Measurements from ENCODE around the gene STK32C. TPM values are rescaled to one million over a fixed set of nuclear protein-coding genes. Genes with fewer than 3 reads are reported as not detected.

Gene STK32C
- total RNA-seq, 4 donors from 2014 or later: 5.0 to 8.9 (median 8.1) TPM

DNA sequence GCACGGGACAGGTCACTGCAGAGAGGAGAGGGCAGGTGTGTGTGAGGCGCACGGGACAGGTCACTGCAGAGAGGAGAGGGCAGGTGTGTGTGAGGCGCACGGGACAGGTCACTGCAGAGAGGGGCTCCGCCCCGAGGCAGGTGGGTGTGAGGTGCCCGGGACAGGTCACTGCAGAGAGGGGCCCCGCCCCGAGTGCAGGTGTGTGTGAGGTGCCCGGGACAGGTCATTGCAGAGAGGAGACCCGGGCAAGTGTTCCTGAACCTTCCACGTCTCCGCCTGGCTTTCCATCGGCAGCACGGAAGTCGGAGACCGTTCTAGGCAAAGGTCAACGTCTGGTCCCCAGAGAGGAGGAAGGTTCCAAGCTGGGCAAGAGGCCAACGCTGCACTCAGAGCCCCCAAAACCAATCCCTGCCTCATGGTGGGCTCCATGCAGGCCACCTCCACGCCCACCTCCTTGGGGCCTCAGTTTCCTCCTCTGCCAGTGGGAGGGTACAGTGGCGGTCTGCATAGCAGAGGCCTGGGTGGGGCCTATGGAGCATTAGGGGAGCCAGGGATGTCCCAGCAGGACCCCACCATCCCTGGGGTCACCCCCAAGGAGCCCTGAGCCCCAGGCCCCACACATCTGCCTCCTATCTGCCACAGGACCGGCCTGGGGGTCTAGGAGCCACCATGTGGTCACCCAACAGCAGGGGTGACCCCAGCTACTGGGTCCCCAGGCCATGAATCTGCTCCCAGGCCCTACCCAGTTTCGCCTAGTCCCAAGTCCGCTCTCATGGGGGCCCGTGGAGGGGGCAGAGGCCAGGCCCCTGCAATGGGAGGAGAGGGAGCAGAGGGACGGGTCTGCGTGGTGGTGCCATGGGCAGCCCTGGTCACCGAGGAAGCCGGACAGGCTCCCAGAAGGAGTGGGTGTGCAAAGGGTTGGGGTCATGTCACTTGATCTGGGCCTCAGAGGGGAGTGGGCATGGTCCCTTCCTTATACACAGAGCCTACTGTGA is 57.0 kb downstream of the STK32C start:
- DNase-seq (ENCODE audit: low spot score) (no peak), ATAC-seq (ENCODE audit: low FRiP score) (no peak)
- TF ChIP-seq, protein P1, sequence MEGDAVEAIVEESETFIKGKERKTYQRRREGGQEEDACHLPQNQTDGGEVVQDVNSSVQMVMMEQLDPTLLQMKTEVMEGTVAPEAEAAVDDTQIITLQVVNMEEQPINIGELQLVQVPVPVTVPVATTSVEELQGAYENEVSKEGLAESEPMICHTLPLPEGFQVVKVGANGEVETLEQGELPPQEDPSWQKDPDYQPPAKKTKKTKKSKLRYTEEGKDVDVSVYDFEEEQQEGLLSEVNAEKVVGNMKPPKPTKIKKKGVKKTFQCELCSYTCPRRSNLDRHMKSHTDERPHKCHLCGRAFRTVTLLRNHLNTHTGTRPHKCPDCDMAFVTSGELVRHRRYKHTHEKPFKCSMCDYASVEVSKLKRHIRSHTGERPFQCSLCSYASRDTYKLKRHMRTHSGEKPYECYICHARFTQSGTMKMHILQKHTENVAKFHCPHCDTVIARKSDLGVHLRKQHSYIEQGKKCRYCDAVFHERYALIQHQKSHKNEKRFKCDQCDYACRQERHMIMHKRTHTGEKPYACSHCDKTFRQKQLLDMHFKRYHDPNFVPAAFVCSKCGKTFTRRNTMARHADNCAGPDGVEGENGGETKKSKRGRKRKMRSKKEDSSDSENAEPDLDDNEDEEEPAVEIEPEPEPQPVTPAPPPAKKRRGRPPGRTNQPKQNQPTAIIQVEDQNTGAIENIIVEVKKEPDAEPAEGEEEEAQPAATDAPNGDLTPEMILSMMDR (IDR thresholded peaks at IDR 0.05): no peak

DNA sequence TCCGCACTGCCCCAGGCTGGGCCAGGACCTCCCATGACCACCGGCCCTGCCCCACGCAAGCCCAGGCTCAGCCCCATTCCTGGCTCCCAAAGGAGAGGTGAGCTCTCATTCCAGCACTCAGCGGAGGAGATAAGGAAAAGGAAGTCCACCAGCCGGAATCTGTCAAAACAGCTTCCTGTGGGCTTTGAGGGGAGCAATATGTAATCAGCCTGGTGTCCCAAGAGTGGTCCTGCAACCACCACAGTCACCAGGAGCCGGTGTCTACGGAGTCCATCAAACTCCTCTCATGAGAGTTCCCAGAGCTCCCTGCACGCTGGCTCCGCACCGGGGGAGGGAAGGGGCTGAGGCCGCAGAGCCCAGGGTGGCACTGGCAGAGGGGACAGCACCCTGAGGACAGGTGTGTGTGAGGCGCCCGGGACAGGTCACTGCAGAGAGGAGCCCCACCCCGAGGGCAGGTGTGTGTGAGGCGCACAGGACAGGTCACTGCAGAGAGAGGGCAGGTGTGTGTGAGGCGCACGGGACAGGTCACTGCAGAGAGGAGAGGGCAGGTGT is 57.9 kb downstream of the STK32C start:
- DNase-seq (ENCODE audit: low spot score) (no peak), ATAC-seq (ENCODE audit: low FRiP score) (no peak)
- TF ChIP-seq, protein P1 (IDR thresholded peaks at IDR 0.05): no peak

DNA sequence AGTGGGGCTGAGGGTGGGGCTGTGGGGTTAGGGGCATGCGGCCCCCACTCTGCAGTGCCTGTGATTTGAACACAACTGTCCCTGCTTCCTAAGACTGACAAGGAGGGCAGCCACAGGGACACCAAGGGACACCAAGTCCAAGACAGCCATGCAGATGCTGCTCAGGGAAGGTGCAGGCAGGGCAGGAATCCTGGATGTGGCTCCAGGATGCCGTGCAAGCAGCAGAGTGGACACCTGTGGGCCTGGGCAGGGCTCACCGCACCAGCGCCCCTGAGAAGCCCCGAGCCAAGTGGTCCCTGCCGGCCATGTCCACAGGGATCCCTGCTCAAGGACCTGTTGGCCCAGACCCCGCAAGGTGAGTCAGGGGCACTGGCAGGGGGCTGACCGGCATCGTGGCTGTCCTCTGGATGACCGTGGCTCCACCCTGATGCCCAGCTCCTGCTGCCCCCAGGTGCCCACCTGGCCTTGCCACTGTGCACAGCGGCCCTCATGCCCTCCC is 58.5 kb downstream of the STK32C start:
- ATAC-seq (ENCODE audit: low FRiP score) (no peak), DNase-seq (ENCODE audit: low spot score) (no peak)
- TF ChIP-seq, protein P1 (IDR thresholded peaks at IDR 0.05): no peak

DNA sequence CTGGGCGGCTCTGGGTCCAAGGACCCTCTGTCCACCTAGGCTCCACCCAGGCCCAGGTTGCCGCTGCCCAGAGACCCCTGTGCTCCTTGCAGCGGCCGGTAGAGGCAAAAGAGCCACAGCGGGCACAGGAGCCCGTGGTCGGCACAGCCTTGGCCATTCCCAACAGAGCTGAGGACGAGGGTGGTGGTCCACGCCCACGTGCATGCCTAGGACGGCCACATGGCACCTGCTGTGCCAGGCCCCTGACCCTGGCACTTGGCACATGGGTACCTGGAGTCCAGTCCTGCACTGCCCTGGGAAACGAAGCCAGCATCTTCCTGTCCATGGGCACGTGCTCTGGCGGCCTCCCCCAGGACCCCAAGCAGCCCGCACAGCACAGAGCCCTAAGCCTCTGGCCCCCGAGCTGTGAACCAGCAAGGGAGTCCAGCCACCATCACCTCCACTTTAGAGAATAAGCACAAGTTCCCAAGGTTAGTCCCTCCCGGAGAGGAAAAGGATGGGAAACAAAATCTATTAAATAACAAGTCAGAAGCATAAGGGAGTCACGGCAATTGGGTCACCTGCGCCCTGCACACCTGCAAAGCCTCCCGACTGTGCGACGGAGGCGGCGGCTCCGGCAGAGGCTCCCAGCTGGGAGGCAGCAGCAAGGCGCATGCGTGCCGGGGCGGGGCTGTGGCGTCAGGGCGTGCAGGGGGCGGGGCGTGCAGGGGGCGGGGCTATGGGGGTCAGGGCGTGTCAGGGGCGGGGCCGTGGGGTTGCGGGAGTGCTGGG is 59.1 kb downstream of the STK32C start:
- ATAC-seq (ENCODE audit: low FRiP score): no peak
- DNase-seq (ENCODE audit: low spot score): no peak
- TF ChIP-seq, protein P1 (IDR thresholded peaks at IDR 0.05): no peak

DNA sequence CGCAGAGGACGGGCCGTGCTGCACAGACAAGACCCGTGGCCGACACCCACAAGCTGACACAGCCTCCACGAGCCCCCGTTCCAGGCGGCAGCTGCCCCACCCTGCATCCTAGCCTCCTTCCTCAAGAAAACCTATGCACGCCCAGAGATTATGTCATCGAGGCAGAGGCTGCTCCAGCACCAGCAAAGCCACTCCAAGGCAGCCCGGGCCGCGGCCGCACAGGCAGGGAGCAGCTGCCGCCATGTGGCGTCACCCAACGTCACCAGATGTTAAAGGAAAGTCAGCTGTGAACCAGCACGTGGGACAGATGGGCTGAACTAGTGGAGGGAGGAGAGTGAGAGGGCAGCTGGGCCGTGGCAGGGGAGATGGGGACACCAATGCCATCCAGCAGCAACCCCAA is 59.8 kb downstream of the STK32C start:
- TF ChIP-seq, protein P1 (IDR thresholded peaks at IDR 0.05): no peak
- DNase-seq (ENCODE audit: low spot score): no peak
- ATAC-seq (ENCODE audit: low FRiP score): no peak

DNA sequence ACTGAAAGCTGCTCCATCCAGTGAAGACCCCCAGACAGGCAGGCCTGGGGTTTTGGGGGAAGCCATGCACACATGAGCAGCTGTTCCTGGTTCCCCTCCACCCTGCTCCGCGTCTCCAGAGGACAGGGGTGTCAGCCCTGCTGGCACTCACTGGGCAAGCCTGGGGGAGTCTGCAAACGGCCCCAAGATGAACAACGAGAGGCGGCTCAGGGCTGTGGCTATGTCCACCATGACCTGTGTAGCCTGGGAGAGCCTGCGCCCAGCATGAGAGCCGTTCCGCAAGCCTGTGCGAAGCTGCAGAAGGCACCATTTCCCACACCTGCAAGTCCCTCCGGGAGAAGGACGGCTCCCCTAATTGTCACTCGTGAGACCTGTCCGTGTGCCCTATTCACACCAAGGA is 61.5 kb downstream of the STK32C start:
- TF ChIP-seq, protein P1 (IDR thresholded peaks at IDR 0.05): no peak
- ATAC-seq (ENCODE audit: low FRiP score): no peak
- no peak for DNase-seq (ENCODE audit: low spot score)

Measured in omental fat pad (tissue), 4 donors.